NCI-H524 (cell line): ENCODE data around the gene KCNQ2.

Experiments
- DNase-seq, 2 experiments: peaks; one replicate each; lab custom pipeline; 2025; lab: John Stamatoyannopoulos, UW

Gene KCNQ2

GRCh38 chr20:63471002-63471716 lies 1.3 kb downstream of the KCNQ2 start:
- DNase-seq, result peak in 1 of 2 experiments; percentile 25

GRCh38 chr20:63470410-63470809 lies 2.0 kb downstream of the KCNQ2 start:
- no peak for DNase-seq

- DNase-seq, result no peak
These were observed 2.7 kb downstream of the KCNQ2 start for GRCh38 chr20:63469713-63470101.

- no peak for DNase-seq
These were observed 3.3 kb downstream of the KCNQ2 start for GRCh38 chr20:63469019-63469712.

- DNase-seq, result peak in 1 of 2 experiments; percentile 29
These were observed 4.0 kb downstream of the KCNQ2 start for GRCh38 chr20:63468421-63468820.

- no peak for DNase-seq
These were observed 5.0 kb downstream of the KCNQ2 start for GRCh38 chr20:63467294-63468083.

- DNase-seq, result no peak
These were observed 5.6 kb downstream of the KCNQ2 start for GRCh38 chr20:63466861-63467260.

GRCh38 chr20:63466250-63466825 lies 6.1 kb downstream of the KCNQ2 start:
- no peak for DNase-seq

GRCh38 chr20:63465380-63466249 lies 6.8 kb downstream of the KCNQ2 start:
- no peak for DNase-seq

GRCh38 chr20:63464289-63464635 lies 8.2 kb downstream of the KCNQ2 start:
- no peak for DNase-seq

- no peak for DNase-seq
These were observed 8.8 kb downstream of the KCNQ2 start for GRCh38 chr20:63463400-63464288.

GRCh38 chr20:63462244-63462643 lies 10.2 kb downstream of the KCNQ2 start:
- DNase-seq, result no peak

- DNase-seq, result no peak
These were observed 11.2 kb downstream of the KCNQ2 start for GRCh38 chr20:63461104-63461763.

- no peak for DNase-seq
These were observed 13.4 kb downstream of the KCNQ2 start for GRCh38 chr20:63459070-63459380.

GRCh38 chr20:63458170-63459069 lies 14.0 kb downstream of the KCNQ2 start:
- no peak for DNase-seq

- DNase-seq, result peak in 1 of 2 experiments; percentile 27
These were observed 14.7 kb downstream of the KCNQ2 start for GRCh38 chr20:63457737-63458136.

GRCh38 chr20:63456429-63457284 lies 15.8 kb downstream of the KCNQ2 start:
- no peak for DNase-seq

- DNase-seq, result no peak
These were observed 16.9 kb downstream of the KCNQ2 start for GRCh38 chr20:63455568-63455859.
